NCI-H2107 (cell line): ENCODE measurements around the gene MPHOSPH9.

Experiments
- DNase-seq: peaks from one replicate; lab custom pipeline; 2025; lab: John Stamatoyannopoulos, UW

MPHOSPH9 gene

DNA sequence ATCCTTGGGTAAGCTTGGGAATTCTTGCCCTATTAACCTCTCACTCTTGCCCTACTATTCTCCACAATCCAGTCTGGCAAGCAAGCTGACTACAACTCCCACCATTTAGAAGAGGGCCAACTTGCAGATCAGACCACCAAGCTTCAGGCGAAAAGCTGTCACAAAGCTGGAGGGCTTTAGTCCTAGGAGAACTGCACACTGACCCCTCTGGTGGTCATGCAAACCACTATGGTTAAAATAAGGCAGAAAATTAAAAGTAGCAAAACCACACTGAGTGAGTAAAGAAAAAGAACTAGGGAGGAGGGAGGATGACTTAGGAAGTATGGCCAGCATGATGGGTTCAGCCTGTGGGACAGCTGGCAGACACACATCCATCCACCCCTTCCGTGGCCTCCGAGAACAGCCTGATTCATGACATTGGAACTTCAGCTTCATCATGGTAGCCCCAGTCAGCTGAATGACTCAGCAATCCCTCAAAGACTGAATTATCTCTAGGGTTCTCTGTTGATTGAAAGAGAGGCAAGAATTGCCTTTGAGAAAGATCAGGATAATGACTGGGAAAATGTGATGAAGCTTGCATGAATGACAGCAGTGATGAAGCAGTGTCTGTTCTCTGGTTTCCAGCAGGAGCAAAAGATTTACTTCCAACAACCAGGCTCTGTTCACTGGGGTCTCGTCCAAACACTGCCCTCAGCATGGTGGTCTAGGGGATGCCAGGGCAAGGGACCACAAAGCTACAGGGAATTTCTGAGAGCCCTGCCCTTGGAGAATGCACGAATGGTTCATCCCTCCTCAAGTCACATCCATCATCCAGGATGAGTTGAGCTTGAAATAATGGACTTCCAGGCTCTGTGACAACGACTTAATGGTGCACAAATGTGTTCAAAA is 106.4 kb downstream of the MPHOSPH9 start:
- DNase-seq = no peak

DNA sequence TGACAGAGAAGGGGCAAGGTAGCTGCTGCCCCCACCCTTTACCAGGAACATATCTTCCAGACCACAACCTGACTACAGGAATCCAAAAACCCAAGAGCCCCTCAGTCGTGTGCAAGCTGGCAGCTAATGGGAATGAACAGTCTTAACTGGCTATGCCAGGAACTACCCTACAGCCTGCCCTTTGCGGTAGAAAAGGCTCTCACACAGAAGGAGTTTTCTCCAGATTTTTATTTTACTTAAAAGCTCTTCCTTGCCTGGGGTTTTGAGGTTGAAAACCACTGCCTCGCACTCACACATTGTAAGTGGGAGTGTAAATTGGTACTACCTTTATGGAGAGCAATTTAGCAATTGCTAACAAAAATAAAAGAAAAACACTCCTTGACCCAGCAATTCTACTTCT is 110.3 kb downstream of the MPHOSPH9 start:
- no peak for DNase-seq

- DNase-seq = no peak
Measured at GRCh38 chr12:123121670-123122069, 111.3 kb downstream of the MPHOSPH9 start.

GRCh38 chr12:123120452-123121166 is 112.3 kb downstream of the MPHOSPH9 start:
- DNase-seq = no peak

GRCh38 chr12:123119808-123120207 is 113.1 kb downstream of the MPHOSPH9 start:
- DNase-seq = no peak

GRCh38 chr12:123118497-123118896 is 114.4 kb downstream of the MPHOSPH9 start:
- no peak for DNase-seq

DNA sequence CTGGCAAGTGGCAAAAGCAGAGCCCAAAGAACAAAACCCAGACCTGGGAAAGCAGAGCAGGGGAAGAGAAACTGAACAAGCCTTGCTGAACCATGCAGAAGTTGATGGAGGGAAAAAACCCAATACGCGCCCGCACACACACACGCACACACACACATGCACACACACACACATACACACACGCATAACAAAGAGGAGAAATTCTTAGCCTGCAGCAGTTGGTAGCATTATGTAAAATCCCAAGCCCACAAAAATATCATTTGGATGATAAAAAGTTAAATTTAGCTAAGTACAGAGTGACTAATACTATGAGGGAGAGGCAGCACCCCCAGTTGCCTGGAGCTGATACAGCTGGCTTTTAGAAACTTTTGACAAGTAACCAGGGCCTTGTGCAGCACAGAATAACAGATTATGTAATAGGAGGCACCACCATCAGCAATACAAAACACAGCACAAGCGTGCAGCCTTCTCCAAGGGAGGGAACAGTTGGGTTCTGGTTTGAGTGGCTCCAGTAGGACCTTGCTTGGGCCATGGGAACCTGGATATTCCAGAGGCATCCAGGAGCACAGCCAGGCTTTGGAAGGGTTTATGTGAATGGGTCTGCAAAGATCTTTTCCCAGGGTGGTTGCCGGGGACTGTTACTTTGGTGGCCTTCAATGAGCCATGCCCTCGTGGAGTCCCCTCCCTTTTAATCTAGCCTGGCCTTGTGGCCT is 117.4 kb downstream of the MPHOSPH9 start:
- DNase-seq = no peak

GRCh38 chr12:123114304-123115083 is 118.4 kb downstream of the MPHOSPH9 start:
- DNase-seq = no peak

- DNase-seq = no peak
Measured at GRCh38 chr12:123113026-123113425, 119.9 kb downstream of the MPHOSPH9 start.

GRCh38 chr12:123111498-123112165 is 121.3 kb downstream of the MPHOSPH9 start:
- no peak for DNase-seq

DNA sequence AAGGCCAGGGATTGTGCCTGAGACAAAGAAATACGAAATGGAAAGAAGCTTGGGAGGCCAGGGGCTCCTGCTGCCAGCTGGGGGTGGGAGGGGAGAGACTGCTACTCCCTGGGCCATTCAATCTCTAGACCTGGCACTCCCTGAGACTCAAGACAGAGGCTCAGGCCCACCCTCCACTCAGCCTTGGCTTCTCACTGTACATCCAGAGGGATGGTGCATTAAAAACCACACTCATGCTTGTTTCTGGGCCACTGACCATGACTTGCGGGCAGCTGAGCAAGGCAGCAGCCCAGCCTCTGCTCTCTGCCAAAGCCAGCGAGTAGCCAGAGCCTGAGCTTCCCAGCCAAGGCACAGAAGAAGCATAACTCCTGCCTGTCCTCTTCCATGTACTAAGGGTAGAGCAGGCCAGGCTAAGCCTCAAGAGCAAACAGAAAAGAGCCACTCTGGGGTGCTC is 123.6 kb downstream of the MPHOSPH9 start:
- DNase-seq = no peak

DNA sequence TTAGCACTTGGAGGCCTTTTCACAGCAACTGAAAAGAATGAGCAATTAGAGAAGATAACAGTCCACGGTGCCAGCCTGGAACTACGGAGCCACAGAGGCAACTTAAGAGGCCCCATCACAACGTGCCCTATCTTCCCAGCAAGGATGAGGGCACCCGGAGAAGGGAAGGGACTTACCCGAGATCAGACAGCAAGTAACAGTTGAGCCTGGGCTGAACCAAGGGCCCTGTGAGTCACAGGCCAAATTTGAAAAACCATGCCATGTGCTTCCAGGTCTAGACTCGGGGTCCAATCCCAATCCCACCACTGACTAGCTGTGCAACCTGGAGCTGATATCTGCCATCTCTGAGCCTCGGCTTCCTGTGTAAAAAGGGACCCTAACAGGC is 124.3 kb downstream of the MPHOSPH9 start:
- DNase-seq = no peak

DNA sequence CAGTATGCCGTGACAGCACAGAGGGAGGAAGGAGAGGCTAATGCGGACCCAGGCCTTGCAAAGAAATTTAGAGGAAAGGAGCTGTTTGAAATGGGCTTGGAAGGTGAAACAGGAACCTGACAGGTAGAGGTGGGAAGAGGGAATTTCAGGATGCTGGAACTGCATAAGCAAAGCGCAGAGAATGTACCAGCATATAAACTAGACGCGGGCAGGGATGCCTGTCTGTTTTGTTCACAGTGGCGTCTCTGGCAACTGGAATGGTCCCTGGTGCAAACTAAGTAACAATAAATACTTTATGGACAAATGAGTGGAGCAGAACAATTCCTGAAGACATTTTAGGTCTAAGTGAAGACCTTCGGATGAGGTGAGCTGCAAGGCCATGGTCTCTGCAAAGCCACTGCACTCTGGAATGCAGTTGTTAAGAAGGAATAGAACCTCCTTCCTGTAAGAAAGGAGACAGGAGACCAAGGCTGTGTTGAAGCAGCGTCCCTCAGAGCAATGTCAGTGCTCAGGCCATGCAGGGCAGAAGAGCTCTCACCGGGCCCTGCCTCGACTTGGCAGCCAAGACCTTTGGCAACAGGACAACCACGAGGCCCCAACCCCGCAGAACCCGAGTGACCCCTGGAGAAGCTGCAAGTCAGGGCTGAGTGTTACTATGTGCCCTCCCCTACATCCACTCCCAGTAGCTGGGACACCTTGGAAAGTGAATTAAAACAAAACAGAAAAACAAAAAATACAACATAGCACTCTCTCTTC is 124.8 kb downstream of the MPHOSPH9 start:
- no peak for DNase-seq

DNA sequence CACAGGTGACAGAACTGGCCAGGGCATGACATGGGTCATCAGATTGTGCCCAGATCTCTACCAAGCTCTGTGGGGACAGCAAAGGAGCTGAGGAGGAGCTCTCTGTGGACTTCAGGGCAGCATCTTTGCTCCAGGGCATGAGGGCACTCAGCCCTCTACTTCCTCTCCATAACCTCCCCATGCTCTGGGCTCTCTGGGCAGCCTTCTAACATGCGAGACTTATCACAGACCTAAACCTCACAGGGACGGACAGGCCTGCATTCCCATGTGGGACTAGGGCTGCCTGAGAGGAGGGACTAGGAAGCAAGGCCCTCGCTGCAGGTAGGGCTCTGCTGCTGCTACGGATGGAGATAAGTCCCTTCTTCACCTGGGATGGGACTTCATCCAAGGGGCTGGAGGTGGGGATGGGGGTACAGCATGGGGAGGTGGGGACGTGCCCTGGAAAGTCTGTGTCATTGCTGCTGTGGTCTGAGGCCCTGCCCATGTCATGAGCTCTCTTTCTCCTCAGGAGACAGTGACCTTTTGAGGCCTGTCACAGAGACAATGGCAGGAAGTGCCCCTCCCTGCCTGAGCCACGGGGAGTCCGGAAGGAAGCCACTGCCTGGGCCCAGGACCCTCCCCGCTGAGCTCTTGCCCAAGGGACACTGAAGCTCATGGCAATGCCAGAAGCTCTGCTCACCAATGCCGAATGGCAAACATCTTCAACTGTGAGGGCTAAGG is 126.1 kb downstream of the MPHOSPH9 start:
- no peak for DNase-seq

- DNase-seq = peak; percentile 79
Measured at GRCh38 chr12:123105211-123105826, 127.6 kb downstream of the MPHOSPH9 start.

DNA sequence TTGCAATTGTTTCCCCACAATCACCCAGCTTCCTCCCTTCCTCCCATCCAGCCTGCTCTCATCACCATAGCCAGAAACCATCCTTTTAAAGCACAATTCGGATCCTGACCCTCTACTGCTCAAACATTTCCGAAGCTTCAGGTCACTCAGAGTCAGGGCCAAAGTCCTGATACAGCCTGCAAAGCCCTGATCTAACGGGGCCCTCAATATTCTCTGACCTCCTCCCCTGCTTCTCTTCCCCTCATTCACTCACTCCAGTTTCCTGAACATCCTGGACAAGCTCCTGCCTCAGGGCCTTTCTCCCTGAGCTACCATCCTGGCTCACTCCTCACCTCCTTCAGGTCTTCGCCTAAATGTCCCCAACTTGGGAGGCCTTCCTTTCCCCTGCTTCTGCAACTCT is 128.1 kb downstream of the MPHOSPH9 start:
- DNase-seq = no peak
